Esophagus (tissue), 2 donors: ENCODE results near the gene WDCP. TPM values are rescaled to one million over a fixed set of nuclear protein-coding genes. Genes with fewer than 3 reads are reported as not detected.
"Not testable (repeated sequence)": the region's sequence is repeated elsewhere in the genome, so short reads cannot be mapped to it uniquely, and the experiment has no call there.

ENCODE experiments used
- H3K27ac ChIP-seq, 2 donors: one replicate each; pipeline ENCODE4 v1.5.1; 2013; ENCODE audit warnings: low read depth in 2 of 2, mild to moderate bottlenecking in 2 of 2, inconsistent platforms in 1 of 2, low read length in 1 of 2, moderate library complexity in 1 of 2
- H3K27me3 ChIP-seq, 2 donors: one replicate each; pipeline ENCODE4 v1.6.1; 2013; ENCODE audit warnings: low read length in 2 of 2, control low read depth in 1 of 2, mild to moderate bottlenecking in 1 of 2; ENCODE audit not compliant: insufficient read depth in 2 of 2, control insufficient read depth in 1 of 2
- H3K36me3 ChIP-seq, 2 donors: one replicate each; pipeline ENCODE4 v1.6.1; 2013; ENCODE audit warnings: low read length in 1 of 2; ENCODE audit not compliant: control insufficient read depth in 2 of 2, insufficient read depth in 2 of 2
- H3K4me1 ChIP-seq, 2 donors: one replicate each; pipeline ENCODE4 v1.6.1; 2013; ENCODE audit warnings: low read length in 1 of 2; ENCODE audit not compliant: control insufficient read depth in 2 of 2, insufficient read depth in 2 of 2
- H3K4me3 ChIP-seq, 2 donors: one replicate each; pipeline ENCODE4 v1.5.1; 2013; ENCODE audit warnings: low read length in 2 of 2, mild to moderate bottlenecking in 2 of 2, low read depth in 1 of 2, moderate library complexity in 1 of 2
- H3K9me3 ChIP-seq, 2 donors: one replicate each; pipeline ENCODE4 v1.6.1; 2013; ENCODE audit warnings: mild to moderate bottlenecking in 2 of 2, low read depth in 1 of 2, low read length in 1 of 2, moderate library complexity in 1 of 2; ENCODE audit not compliant: control insufficient read depth in 2 of 2, insufficient read depth in 1 of 2
- WGBS, 2 donors: extraction: QIAGEN DNeasy Blood & Tissue Kit; methylation state at CpG; one replicate each; pipeline ENCODE4 v1.1.7; 2013; 5-methylcytosine and 5-hydroxymethylcytosine counted together
- polyA plus RNA-seq, 2 donors: library from polyadenylated mRNA; stranded (reverse); fragments of 200-250 nt; gene quantifications; one replicate each; pipeline ENCODE4 v1.2.3, GENCODE V29; 2013
- donor health status: healthy with polysubstance abuse.
- donor health status: Bipolar disorder and iron deficiency.

The WDCP gene, protein sequence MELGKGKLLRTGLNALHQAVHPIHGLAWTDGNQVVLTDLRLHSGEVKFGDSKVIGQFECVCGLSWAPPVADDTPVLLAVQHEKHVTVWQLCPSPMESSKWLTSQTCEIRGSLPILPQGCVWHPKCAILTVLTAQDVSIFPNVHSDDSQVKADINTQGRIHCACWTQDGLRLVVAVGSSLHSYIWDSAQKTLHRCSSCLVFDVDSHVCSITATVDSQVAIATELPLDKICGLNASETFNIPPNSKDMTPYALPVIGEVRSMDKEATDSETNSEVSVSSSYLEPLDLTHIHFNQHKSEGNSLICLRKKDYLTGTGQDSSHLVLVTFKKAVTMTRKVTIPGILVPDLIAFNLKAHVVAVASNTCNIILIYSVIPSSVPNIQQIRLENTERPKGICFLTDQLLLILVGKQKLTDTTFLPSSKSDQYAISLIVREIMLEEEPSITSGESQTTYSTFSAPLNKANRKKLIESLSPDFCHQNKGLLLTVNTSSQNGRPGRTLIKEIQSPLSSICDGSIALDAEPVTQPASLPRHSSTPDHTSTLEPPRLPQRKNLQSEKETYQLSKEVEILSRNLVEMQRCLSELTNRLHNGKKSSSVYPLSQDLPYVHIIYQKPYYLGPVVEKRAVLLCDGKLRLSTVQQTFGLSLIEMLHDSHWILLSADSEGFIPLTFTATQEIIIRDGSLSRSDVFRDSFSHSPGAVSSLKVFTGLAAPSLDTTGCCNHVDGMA
- polyA plus RNA-seq, result 1 to 10 TPM; 1.2 to 1.9 TPM

DNA sequence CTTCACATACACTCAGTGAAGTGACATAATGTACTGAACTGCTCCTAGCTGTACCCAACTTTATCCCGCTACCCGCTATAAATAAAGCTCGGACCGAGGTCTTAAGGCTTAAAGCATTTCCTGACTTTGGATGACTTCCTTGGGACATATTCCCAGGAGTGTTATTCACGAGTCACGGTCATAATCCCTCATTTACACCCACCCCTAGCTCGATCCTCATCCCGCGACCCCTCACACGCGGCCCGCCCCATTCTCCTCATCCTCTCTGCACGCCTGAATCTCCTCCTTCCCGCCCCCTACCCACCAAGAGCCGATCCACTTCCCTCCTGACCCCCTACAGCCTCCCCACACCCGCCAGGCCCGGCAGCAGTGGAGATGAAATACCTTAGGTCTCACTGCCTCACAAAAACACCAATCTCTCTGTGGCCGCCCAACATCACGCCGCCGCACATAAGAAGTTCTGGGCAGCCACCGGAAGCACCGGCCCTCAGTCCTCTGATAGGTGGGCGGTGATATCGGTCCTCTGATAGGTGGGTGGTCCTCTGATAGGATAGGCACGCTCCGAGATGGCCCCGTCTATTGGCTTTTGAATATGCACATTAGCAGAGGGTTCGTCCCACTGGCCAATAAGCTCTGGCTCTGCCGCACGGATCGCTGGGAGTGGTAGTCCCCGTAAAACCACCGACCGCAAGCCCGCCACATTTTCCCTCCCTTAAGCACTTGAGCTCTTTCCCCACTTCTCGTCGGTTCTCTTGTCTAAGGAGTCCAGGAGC, at the start of gene WDCP:
WDCP (minus strand) TSS at position 462 of the 773 bp plus-strand sequence. CDS start 7,897 bp downstream, outside the sequence.
- Histone ChIP-seq H3K4me1 (peaks cover 0 to 3% of the 10 kb centered on the region in 2 donors), H3K36me3 (no peaks in the 10 kb centered on the region)

DNA sequence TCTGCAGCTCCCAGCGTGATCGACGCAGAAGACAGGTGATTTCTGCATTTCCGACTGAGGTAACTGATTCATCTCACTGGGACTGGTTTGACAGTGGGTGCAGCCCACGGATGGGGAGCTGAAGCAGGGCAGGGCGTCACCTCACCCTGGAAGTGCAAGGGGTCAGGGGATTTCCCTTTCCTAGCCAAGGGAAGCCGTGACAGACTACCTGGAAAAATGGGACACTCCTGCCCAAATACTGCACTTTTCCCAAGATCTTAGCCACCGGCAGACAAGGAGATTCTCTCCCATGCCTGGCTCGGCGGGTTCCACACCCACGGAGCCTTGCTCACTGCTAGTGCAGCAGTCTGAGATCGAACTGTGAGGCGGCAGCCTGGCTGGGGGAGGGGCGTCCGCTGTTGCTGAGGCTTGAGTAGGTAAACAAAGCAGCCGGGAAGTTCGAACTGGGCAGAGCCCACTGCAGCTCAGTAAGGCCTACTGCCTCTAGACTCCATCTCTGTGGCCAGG, 48.0 kb upstream of the WDCP start:
- H3K9me3 ChIP-seq, H3K36me3 ChIP-seq, H3K4me3 ChIP-seq, H3K4me1 ChIP-seq, H3K27ac ChIP-seq, H3K27me3 ChIP-seq: not testable (repeated sequence)
- 70 to 84% methylated on average over 17 of the region's 17 CpGs for WGBS, 2 donors

More for the DNA sequence above, at the start of gene WDCP:
- no peaks in the 10 kb centered on the region for H3K9me3 ChIP-seq
- H3K27ac ChIP-seq, result peak within 1 kb of the TSS; percentile 36 to 89
- peak within 1 kb of the TSS; percentile 79 to 95 for H3K4me3 ChIP-seq
- WGBS, 2 donors, result 0 to 1% methylated on average over 38 of the region's 38 CpGs
- no peaks in the 10 kb centered on the region for H3K27me3 ChIP-seq

DNA sequence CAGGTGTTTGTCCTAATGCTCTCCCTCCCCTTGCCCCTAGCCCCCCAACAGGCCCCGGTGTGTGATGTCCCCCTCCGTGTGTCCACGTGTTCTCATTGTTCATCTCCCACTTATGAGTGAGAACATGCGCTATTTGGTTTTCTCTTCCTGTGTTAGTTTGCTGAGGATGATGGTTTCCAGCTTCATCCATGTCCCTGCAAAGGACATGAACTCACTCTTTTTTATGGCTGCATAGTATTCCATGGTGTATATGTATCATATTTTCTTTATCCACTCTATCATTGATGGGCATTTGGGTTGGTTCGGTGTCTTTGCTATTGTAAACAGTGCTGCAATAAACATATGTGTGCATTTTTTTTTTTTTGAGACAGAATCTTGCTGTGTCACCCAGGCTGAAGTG, 46.1 kb upstream of the WDCP start:
- H3K4me1 ChIP-seq, H3K4me3 ChIP-seq, H3K27me3 ChIP-seq, H3K27ac ChIP-seq, H3K36me3 ChIP-seq, H3K9me3 ChIP-seq: not testable (repeated sequence)
- WGBS, 2 donors, result 99 to 100% methylated on average over 5 of the region's 5 CpGs

DNA sequence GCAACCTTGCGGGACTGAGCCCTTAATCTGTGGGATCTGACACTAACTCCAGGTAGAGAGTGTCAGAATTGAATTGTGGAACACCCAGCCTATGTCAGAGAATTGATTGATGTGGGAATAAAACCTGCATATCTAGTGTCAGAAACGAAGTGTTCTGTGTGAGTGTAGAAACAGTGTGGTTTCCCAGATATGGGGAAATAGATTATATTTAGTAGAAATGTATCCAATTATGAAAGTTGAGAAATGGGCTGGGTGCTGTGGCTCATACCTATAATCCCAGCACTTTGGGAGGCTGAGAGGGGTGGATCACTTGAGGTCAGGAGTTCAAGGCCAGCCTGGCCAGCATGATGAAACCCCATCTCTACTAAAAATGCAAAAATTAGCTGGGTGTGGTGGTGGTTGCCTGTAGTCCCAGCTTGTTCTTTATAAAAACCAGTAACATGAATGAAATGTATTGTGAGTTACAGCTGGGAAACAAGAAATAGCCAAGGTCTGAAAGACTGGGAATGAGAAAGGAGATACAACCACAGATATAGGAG, 41.7 kb upstream of the WDCP start:
- Histone ChIP-seq H3K4me1 (no peaks in the 10 kb centered on the region), H3K4me3 (no peak overlapping the region), H3K27ac (peak overlapping the region in 1 of 2 donors; percentile 44), H3K9me3 (no peaks in the 10 kb centered on the region), H3K36me3 (no peaks in the 10 kb centered on the region), H3K27me3 (no peaks in the 10 kb centered on the region)
- WGBS, 2 donors, result 51 to 80% methylated on average over 2 of the region's 2 CpGs

DNA sequence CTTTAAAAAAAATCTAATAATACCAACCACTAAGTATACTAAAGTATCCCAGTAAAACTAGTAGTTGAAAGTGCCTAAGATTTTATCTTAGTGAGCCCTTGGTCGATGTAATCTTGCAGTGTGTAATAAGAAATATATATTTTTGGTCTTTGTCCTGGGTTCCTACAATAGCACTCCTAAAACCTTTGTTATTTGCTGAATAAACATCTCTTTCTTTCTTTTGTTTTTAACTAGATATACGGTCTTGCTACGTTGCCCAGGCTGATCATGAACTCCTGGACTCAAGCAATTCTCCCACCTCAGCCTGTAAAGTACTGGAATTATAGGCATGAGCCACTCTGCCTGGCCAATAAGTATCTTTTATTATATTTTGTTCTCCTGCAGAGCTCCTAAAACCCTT, 39.8 kb upstream of the WDCP start:
- H3K27me3 ChIP-seq, result no peaks in the 10 kb centered on the region
- WGBS, 2 donors, result 79 to 82% methylated on average over 3 of the region's 3 CpGs
- H3K27ac ChIP-seq, result no peak overlapping the region
- no peak overlapping the region for H3K4me3 ChIP-seq
- H3K36me3 ChIP-seq, result peaks cover 0 to 6% of the 10 kb centered on the region in 2 donors
- peaks cover 0 to 3% of the 10 kb centered on the region in 2 donors for H3K4me1 ChIP-seq
- H3K9me3 ChIP-seq, result no peaks in the 10 kb centered on the region

DNA sequence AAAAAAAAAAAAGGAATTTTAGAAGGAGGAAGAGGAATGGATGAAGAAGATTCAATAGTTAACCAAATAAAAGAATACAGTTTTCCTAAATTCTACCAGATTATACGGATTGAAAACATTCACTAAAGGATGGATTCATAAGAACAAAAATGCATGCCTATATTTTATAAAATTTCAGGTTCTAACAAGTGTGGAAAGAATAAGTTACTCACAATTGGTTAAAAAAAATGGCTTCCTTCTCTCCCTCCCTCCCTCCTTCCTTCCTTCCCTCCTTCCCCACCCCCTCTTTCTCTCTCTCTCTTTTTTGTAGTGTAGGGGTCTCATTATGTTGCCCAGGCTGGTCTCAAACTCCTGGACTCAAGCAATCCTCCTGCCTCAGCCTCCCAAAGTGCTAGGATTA, 39.0 kb upstream of the WDCP start:
- peaks cover 0 to 9% of the 10 kb centered on the region in 2 donors for H3K36me3 ChIP-seq
- peaks cover 0 to 3% of the 10 kb centered on the region in 2 donors for H3K4me1 ChIP-seq
- no peak overlapping the region for H3K27ac ChIP-seq
- H3K9me3 ChIP-seq, result no peaks in the 10 kb centered on the region
- H3K4me3 ChIP-seq, result no peak overlapping the region
- 82 to 88% methylated on average over 1 of the region's 1 CpG for WGBS, 2 donors
- no peaks in the 10 kb centered on the region for H3K27me3 ChIP-seq

DNA sequence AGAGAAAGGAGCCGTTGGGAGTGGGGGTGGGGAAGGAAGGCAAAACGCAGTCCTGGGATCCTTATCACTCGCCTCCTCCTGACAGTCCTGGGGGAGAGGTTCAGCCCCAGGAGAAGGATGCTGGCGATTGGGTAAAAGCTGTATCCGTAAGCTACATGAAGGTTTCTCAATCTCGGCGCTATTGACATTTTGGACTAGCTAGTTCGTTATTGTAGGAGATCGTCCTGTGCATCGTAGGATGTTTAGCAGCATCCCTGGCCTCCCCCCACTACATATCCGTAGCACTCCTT, 38.0 kb upstream of the WDCP start:
- no peaks in the 10 kb centered on the region for H3K27me3 ChIP-seq
- peak overlapping the region; percentile 63 to 67 for H3K4me3 ChIP-seq
- peaks cover 0 to 3% of the 10 kb centered on the region in 2 donors for H3K4me1 ChIP-seq
- WGBS, 2 donors, result 30% methylated on average over 11 of the region's 11 CpGs
- H3K27ac ChIP-seq, result peak overlapping the region; percentile 93 to 96
- peaks cover 0 to 9% of the 10 kb centered on the region in 2 donors for H3K36me3 ChIP-seq
- no peaks in the 10 kb centered on the region for H3K9me3 ChIP-seq

DNA sequence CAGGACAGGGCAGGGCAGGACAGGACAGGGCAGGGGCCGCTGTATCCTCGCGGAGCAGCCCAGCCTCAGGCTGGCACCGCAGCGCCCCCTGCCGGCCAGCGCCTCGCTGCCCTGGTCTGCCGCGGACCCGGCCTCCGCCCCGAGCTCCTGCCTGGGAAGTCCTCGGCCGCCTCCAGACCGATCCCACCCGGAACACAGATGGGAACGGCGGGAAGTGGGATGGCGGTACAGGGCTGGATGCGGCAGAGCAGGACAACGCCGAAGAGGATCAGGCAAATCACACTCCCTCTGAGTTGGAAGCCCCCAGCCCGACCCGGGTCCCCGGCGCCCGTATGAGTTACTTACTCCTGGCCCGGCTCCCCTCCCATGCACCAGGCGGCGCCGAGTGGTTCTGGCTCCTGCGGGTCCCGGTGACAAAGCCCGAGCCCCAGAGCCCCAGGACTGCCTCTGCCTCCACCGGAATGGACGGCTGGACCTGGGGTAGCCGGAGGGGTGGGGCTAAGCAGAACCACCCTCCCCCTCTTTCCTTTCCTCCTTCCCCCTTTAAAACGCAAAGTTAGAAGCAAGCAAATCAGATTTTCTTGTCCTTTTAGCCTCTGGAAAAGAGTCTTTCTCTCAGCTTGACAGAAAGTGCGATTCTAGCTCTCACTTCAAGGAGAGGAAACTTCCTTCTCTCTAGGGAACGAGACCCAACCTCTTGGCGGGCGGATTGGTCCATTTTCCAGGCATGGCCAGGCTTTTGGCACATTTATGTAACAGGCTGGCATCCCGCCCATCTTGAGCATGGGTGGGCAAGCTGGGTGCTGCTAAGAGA, 37.4 kb upstream of the WDCP start, which contains the start of gene TP53I3:
TP53I3 (minus strand) TSS at position 449 of the 814 bp plus-strand sequence. CDS start 508 bp downstream, outside the sequence.
- WGBS, 2 donors, result 1% methylated on average over 41 to 44 of the region's 44 CpGs
- H3K4me1 ChIP-seq, result peaks cover 0 to 3% of the 10 kb centered on the region in 2 donors
- H3K27me3 ChIP-seq, result no peaks in the 10 kb centered on the region

More for the DNA sequence above, 37.4 kb upstream of the WDCP start, which contains the start of gene TP53I3:
- Histone ChIP-seq H3K9me3 (no peaks in the 10 kb centered on the region), H3K4me3 (peak within 1 kb of the TSS; percentile 63 to 67), H3K36me3 (peaks cover 0 to 11% of the 10 kb centered on the region in 2 donors), H3K27ac (peak within 1 kb of the TSS; percentile 93 to 96)
